NCI-H345 treated with DMSO at 0.1 percent for 48 hours (cell line): ENCODE measurements around the gene ZDHHC8.

ENCODE experiments used
- DNase-seq: peaks from one replicate; lab custom pipeline; 2025; ENCODE audit not compliant: unreplicated experiment; lab: John Stamatoyannopoulos, UW

Gene ZDHHC8

GRCh38 chr22:20192293-20192971 lies 60.8 kb downstream of the ZDHHC8 start:
- DNase-seq: no peak

GRCh38 chr22:20192972-20193760 lies 61.6 kb downstream of the ZDHHC8 start:
- no peak for DNase-seq

GRCh38 chr22:20193761-20194494 lies 62.3 kb downstream of the ZDHHC8 start:
- DNase-seq: no peak

- DNase-seq: no peak
Measured at GRCh38 chr22:20194681-20195593, 63.3 kb downstream of the ZDHHC8 start.

GRCh38 chr22:20196094-20196842 lies 64.7 kb downstream of the ZDHHC8 start:
- no peak for DNase-seq
